H1 (cell line): ENCODE measurements around the gene CNTN6. TPM values are rescaled to one million over a fixed set of nuclear protein-coding genes. Genes with fewer than 3 reads are reported as not detected.

ENCODE experiments used
- CTCF ChIA-PET: fragments of 300-600 bp; sonication (Branson Sonifier 250); formaldehyde crosslinking; loops from one replicate; lab custom pipeline; 2021; ENCODE audit not compliant: partially characterized antibody; lab: Charles Lee
- POLR2A ChIA-PET: fragments of 300-600 bp; sonication (Branson Sonifier 250); formaldehyde crosslinking; loops from one replicate; lab custom pipeline; 2021; ENCODE audit warnings: inconsistent platforms; ENCODE audit not compliant: partially characterized antibody; lab: Charles Lee
- DNase-seq, 2 experiments: peaks; one replicate each; pipeline versions ENCODE4 v3.0.0 to v3.0.0-alpha.2; 2010 to 2022; ENCODE audit warnings: low spot score in 2 of 2, low read depth in 1 of 2, mixed read lengths in 1 of 2
- FAIRE-seq: peaks from 2 replicates; lab custom pipeline; 2011; peaks lifted over from hg19 to GRCh38; lab: Jason Lieb, UNC
- H2AFZ ChIP-seq: 2 replicates; pipeline ENCODE4 v1.8.1; 2012; ENCODE audit warnings: low read length, inconsistent platforms
- H2AK5ac ChIP-seq: 2 replicates; pipeline ENCODE4 v1.6.1; 2013; ENCODE audit warnings: low read depth, low read length
- H2BK120ac ChIP-seq: replicated peaks from 2 replicates; pipeline ENCODE3; 2013; ENCODE audit warnings: low read depth, low read length, inconsistent platforms
- H2BK12ac ChIP-seq: 2 replicates; pipeline ENCODE4 v1.6.1; 2013; ENCODE audit warnings: low read depth, low read length
- H2BK15ac ChIP-seq: 2 replicates; pipeline ENCODE4 v1.6.1; 2013; ENCODE audit warnings: low read length
- H2BK20ac ChIP-seq: 2 replicates; pipeline ENCODE4 v1.6.1; 2013; ENCODE audit warnings: low read length
- H2BK5ac ChIP-seq: 2 replicates; pipeline ENCODE4 v1.6.1; 2013; ENCODE audit warnings: low read depth, low read length
- H3K14ac ChIP-seq: 2 replicates; pipeline ENCODE4 v1.6.1; 2013; ENCODE audit warnings: inconsistent platforms; ENCODE audit not compliant: insufficient read length
- H3K18ac ChIP-seq: 2 replicates; pipeline ENCODE4 v1.6.1; 2013; ENCODE audit warnings: low read length; ENCODE audit errors: extremely low read depth
- H3K23ac ChIP-seq: 2 replicates; pipeline ENCODE4 v1.6.1; 2013; ENCODE audit warnings: inconsistent platforms; ENCODE audit not compliant: insufficient read length
- H3K23me2 ChIP-seq: 2 replicates; pipeline ENCODE4 v1.6.1; 2013; ENCODE audit warnings: low read depth, low read length
- H3K27ac ChIP-seq: 2 replicates; pipeline ENCODE4 v1.6.1; 2011; ENCODE audit warnings: low read depth, low read length, inconsistent platforms
- H3K27me3 ChIP-seq, 4 experiments: replicated peaks in 1 of 4; 1 replicate in 1 of 4; 2 replicates in 3 of 4; pipeline versions ENCODE4 v1.6.1 to v1.8.1; 2011 to 2013; ENCODE audit warnings: low read length in 3 of 4, mild to moderate bottlenecking in 3 of 4, inconsistent platforms in 2 of 4, mixed read lengths in 2 of 4, moderate library complexity in 1 of 4; ENCODE audit not compliant: control insufficient read depth in 3 of 4, insufficient read depth in 3 of 4; ENCODE audit errors: extremely low read depth in 1 of 4
- H3K36me3 ChIP-seq, 4 experiments: 2 replicates each; pipeline versions ENCODE4 v1.6.1 to v1.8.1; 2011 to 2013; ENCODE audit warnings: mild to moderate bottlenecking in 4 of 4, low read length in 3 of 4, moderate library complexity in 2 of 4, control low read depth in 1 of 4, inconsistent platforms in 1 of 4; ENCODE audit not compliant: insufficient read depth in 4 of 4, control insufficient read depth in 2 of 4
- H3K4ac ChIP-seq: replicated peaks from 2 replicates; pipeline ENCODE3; 2013; ENCODE audit warnings: low read length, low read depth, mixed read lengths, inconsistent platforms; ENCODE audit not compliant: insufficient read length
- H3K4me1 ChIP-seq, 4 experiments: replicated peaks in 1 of 4; 1 replicate in 1 of 4; 2 replicates in 3 of 4; pipeline versions ENCODE4 v1.6.1 to v1.8.1; 2011 to 2013; ENCODE audit warnings: low read length in 3 of 4, inconsistent platforms in 2 of 4, mixed read lengths in 1 of 4; ENCODE audit not compliant: insufficient read depth in 4 of 4, control insufficient read depth in 3 of 4
- H3K4me2 ChIP-seq, 2 experiments: 2 replicates each; pipeline versions ENCODE4 v1.6.1 to v1.8.1; 2011 to 2013; ENCODE audit warnings: low read depth in 2 of 2, low read length in 2 of 2, control low read depth in 1 of 2, inconsistent platforms in 1 of 2, mild to moderate bottlenecking in 1 of 2; ENCODE audit not compliant: insufficient read depth in 1 of 2
- H3K4me3 ChIP-seq, 4 experiments: fragments of 200-600, 300-600 bp in 1 of 4; sonication (generic), shearing (Covaris generic), sonication (Bioruptor Twin) in 1 of 4; 2 replicates each; pipeline versions ENCODE4 v1.5.1 to v1.8.1; 2011 to 2016; ENCODE audit warnings: low read length in 4 of 4, low read depth in 3 of 4, control low read depth in 2 of 4, inconsistent platforms in 2 of 4, mild to moderate bottlenecking in 2 of 4, mixed read lengths in 1 of 4, moderate library complexity in 1 of 4; ENCODE audit not compliant: insufficient read depth in 2 of 4; ENCODE audit errors: extremely low read depth in 1 of 4
- H3K56ac ChIP-seq: replicated peaks from 2 replicates; pipeline ENCODE3; 2013; ENCODE audit warnings: low read depth, mild to moderate bottlenecking, mixed read lengths, low read length, inconsistent platforms; ENCODE audit not compliant: insufficient read length
- H3K79me1 ChIP-seq: 2 replicates; pipeline ENCODE4 v1.6.1; 2013; ENCODE audit warnings: low read depth, low read length, control low read depth
- H3K79me2 ChIP-seq, 2 experiments: 2 replicates each; pipeline versions ENCODE4 v1.6.1 to v1.8.1; 2012 to 2013; ENCODE audit warnings: low read length in 2 of 2, mild to moderate bottlenecking in 2 of 2, inconsistent platforms in 1 of 2; ENCODE audit not compliant: insufficient read depth in 2 of 2, control insufficient read depth in 1 of 2
- H3K9ac ChIP-seq, 4 experiments: replicated peaks in 1 of 4; 1 replicate in 1 of 4; 2 replicates in 3 of 4; pipeline versions ENCODE4 v1.6.1 to v1.8.1; 2011 to 2013; ENCODE audit warnings: low read depth in 3 of 4, low read length in 3 of 4, control low read depth in 2 of 4, mild to moderate bottlenecking in 2 of 4, moderate library complexity in 2 of 4, inconsistent platforms in 1 of 4; ENCODE audit errors: extremely low read depth in 1 of 4
- H3K9me3 ChIP-seq, 2 experiments: 2 replicates each; pipeline versions ENCODE4 v1.6.1 to v1.8.1; 2012 to 2013; ENCODE audit warnings: mild to moderate bottlenecking in 2 of 2, moderate library complexity in 2 of 2, control low read depth in 1 of 2, inconsistent platforms in 1 of 2, low read depth in 1 of 2, low read length in 1 of 2, mixed read lengths in 1 of 2; ENCODE audit not compliant: insufficient read depth in 2 of 2
- H4K20me1 ChIP-seq, 2 experiments: replicated peaks in 1 of 2; 2 replicates each; pipeline versions ENCODE3 to v1.8.1; 2011 to 2013; ENCODE audit warnings: inconsistent platforms in 2 of 2, low read length in 2 of 2, mild to moderate bottlenecking in 1 of 2; ENCODE audit not compliant: insufficient read depth in 2 of 2, control insufficient read depth in 1 of 2
- H4K5ac ChIP-seq: 2 replicates; pipeline ENCODE4 v1.6.1; 2013; ENCODE audit warnings: low read length, low read depth, mixed read lengths, inconsistent platforms; ENCODE audit not compliant: insufficient read length
- H4K8ac ChIP-seq: 2 replicates; pipeline ENCODE4 v1.8.0; 2013; ENCODE audit warnings: mild to moderate bottlenecking, moderate library complexity, low read length, inconsistent platforms; ENCODE audit not compliant: insufficient read depth; ENCODE audit errors: extremely low read depth
- H4K91ac ChIP-seq: replicated peaks from 2 replicates; pipeline ENCODE3; 2013; ENCODE audit warnings: low read length, mixed read lengths, inconsistent platforms; ENCODE audit not compliant: insufficient read length
- ATF2 ChIP-seq: IDR thresholded peaks from 2 replicates; pipeline ENCODE4 v1.6.1; 2012; ENCODE audit warnings: low read length, inconsistent platforms
- BRCA1 ChIP-seq: IDR thresholded peaks from 2 replicates; pipeline ENCODE4 v1.6.1; 2012; ENCODE audit warnings: low read depth, low read length, improper control_type of control experiment
- FOSL1 ChIP-seq: IDR thresholded peaks from 2 replicates; pipeline ENCODE4 v1.6.1; 2011; ENCODE audit warnings: mild to moderate bottlenecking, low read depth, low read length, moderate library complexity; ENCODE audit not compliant: insufficient read depth
- JUN ChIP-seq: IDR thresholded peaks from 2 replicates; pipeline ENCODE4 v1.6.1; 2011; ENCODE audit warnings: low read depth, mild to moderate bottlenecking, improper control_type of control experiment, low read length
- JUND ChIP-seq: IDR thresholded peaks from 2 replicates; pipeline ENCODE4 v1.6.1; 2011; ENCODE audit warnings: mild to moderate bottlenecking, improper control_type of control experiment, low read length
- KDM5A ChIP-seq: fragments of 200-600 bp; IDR thresholded peaks from 2 replicates; pipeline ENCODE4 v1.7.1; 2012; ENCODE audit warnings: mild to moderate bottlenecking, low read length, inconsistent platforms, mixed read lengths
- MAX ChIP-seq: IDR thresholded peaks from 2 replicates; pipeline ENCODE4 v1.6.1; 2012; ENCODE audit warnings: inconsistent platforms
- NRF1 ChIP-seq: IDR thresholded peaks from 2 replicates; pipeline ENCODE4 v1.6.1; 2011; ENCODE audit warnings: mild to moderate bottlenecking, low read depth, low read length, improper control_type of control experiment
- RAD21 ChIP-seq, 2 experiments: IDR thresholded peaks in 1 of 2; conservative IDR thresholded peaks in 1 of 2; 2 replicates each; pipeline ENCODE4 v1.6.1; 2011; ENCODE audit warnings: low read depth in 2 of 2, low read length in 2 of 2, improper control_type of control experiment in 1 of 2, inconsistent platforms in 1 of 2, mild to moderate bottlenecking in 1 of 2, moderate library complexity in 1 of 2
- RXRA ChIP-seq: IDR thresholded peaks from 2 replicates; pipeline ENCODE4 v1.6.1; 2011; ENCODE audit warnings: low read depth, mild to moderate bottlenecking, low read length, moderate library complexity; ENCODE audit not compliant: insufficient read depth
- SAP30 ChIP-seq: fragments of 300-600 bp; sonication (generic); IDR thresholded peaks from 2 replicates; pipeline ENCODE4 v1.7.1; 2012; ENCODE audit warnings: low read length, moderate library complexity, mild to moderate bottlenecking, inconsistent platforms; ENCODE audit not compliant: insufficient read depth, insufficient replicate concordance
- TCF12 ChIP-seq: IDR thresholded peaks from 2 replicates; pipeline ENCODE4 v1.6.1; 2011; ENCODE audit warnings: low read depth, mild to moderate bottlenecking, low read length
- WGBS, 2 experiments: shearing (Covaris generic) in 1 of 2; methylation state at CpG; one replicate each; pipeline versions ENCODE4 v1.1.6 to v1.1.7; 2013 to 2015; ENCODE audit warnings: low lambda C conversion rate in 2 of 2, mixed read lengths in 2 of 2, inconsistent platforms in 1 of 2, low coverage in 1 of 2, missing lambda C conversion rate in 1 of 2; ENCODE audit not compliant: insufficient replicate concordance in 2 of 2, insufficient coverage in 1 of 2, insufficient read length in 1 of 2; ENCODE audit errors: extremely low coverage in 1 of 2, missing lambda C conversion rate in 1 of 2; 5-methylcytosine and 5-hydroxymethylcytosine counted together
- polyA plus RNA-seq, 7 experiments: library from polyadenylated mRNA; depleted of rRNA in 3 of 7; stranded (reverse) in 5 of 7; unstranded in 2 of 7; fragments of >200 nt in 5 of 7; fragments of 200-250 nt in 2 of 7; gene quantifications; 1 replicate in 5 of 7; 2 replicates in 1 of 7; 4 replicates in 1 of 7; pipeline versions ENCODE4 v1.2.1 to v1.2.3, GENCODE V29; 2011 to 2013; ENCODE audit warnings: missing spikeins in 2 of 7, mixed read lengths in 2 of 7
- total RNA-seq: library from RNA; stranded (reverse); fragmentation: NEBNext Ultra II Directional; extraction: Animal tissue kit (Norgen Biotek cat#: 25700); gene quantifications from 2 replicates; pipeline ENCODE4 v1.2.1, GENCODE V29; 2021

Gene CNTN6
- total and polyA plus RNA-seq, 2 of the 8 experiments (the other 6 are each of a cell fraction or from before 2014, with no cell fraction given), result not detected

GRCh38 chr3:1263121-1263520 lies 170.3 kb downstream of the CNTN6 start:
- Histone ChIP-seq H3K23me2 (no peaks in the 10 kb centered on the region), H4K8ac (no peak overlapping the region), H2BK120ac (no peak overlapping the region), H2AK5ac (no peak overlapping the region), H3K79me2 (no peaks in the 10 kb centered on the region), H2BK15ac (no peak overlapping the region), H3K23ac (no peak overlapping the region), H3K4me3 (no peak overlapping the region), H3K27ac (no peak overlapping the region), H4K20me1 (no peaks in the 10 kb centered on the region), H4K5ac (no peak overlapping the region), H3K36me3 (no peaks in the 10 kb centered on the region), H2BK5ac (no peak overlapping the region), H2BK12ac (no peak overlapping the region), H2BK20ac (no peak overlapping the region), H3K56ac (no peak overlapping the region), H3K9ac (no peak overlapping the region), H2AFZ (no peak overlapping the region; the same call in 1 of the 2 replicates), H4K91ac (no peak overlapping the region), H3K4me2 (no peak overlapping the region), H3K79me1 (no peaks in the 10 kb centered on the region), H3K9me3 (no peaks in the 10 kb centered on the region), H3K27me3 (no peaks in the 10 kb centered on the region), H3K18ac (no peak overlapping the region), H3K4me1 (no peaks in the 10 kb centered on the region), H3K4ac (no peak overlapping the region), H3K14ac (no peak overlapping the region)
- FAIRE-seq (no peak), DNase-seq (no peak)
- 98% methylated on average over 4 of the region's 4 CpGs; no CpG with 5 or more reads in 1 of the 2 experiments for WGBS, 2 experiments
- ChIA-PET POLR2A (no interaction called here), CTCF (interaction anchor here (1.7 kb wide), 1 partner anchor 11 kb away, joined by 4 read pairs; no protein-coding TSS in a partner anchor)
- TF ChIP-seq SAP30 (no peak), FOSL1 (no peak), JUN (no peak), KDM5A (no peak), BRCA1 (no peak), RAD21 (IDR thresholded peaks at IDR 0.05 in 1 of 2, conservative IDR thresholded peaks at IDR 0.05 in 1 of 2; ENCODE audit: low read depth in 2 of 2, low read length in 2 of 2) (no peak), NRF1 (no peak), RXRA (no peak), ATF2 (no peak), MAX (no peak), TCF12 (no peak), JUND (no peak)
